OCI-LY7 (cell line): Measurements from ENCODE around the gene UGT1A10. TPM values are rescaled to one million over a fixed set of nuclear protein-coding genes. Genes with fewer than 3 reads are reported as not detected.

Experiments
- BruUV-seq: library from RNA; stranded (reverse); fragments of 400-500 nt; replicated peaks from 2 replicates; lab custom pipeline; 2021; lab: Mats Ljungman, UMichigan
- CTCF ChIA-PET: fragments of 300-600 bp; sonication (Branson Sonifier 250); formaldehyde crosslinking; loops from one replicate; lab custom pipeline; 2022; ENCODE audit warnings: antibody characterized with exemption; ENCODE audit not compliant: unreplicated experiment; lab: Charles Lee
- POLR2A ChIA-PET: fragments of 300-600 bp; sonication (Branson Sonifier 250); formaldehyde crosslinking; loops from one replicate; lab custom pipeline; 2022; ENCODE audit warnings: antibody characterized with exemption; lab: Charles Lee
- DNase-seq: peaks from one replicate; pipeline ENCODE4 v3.0.0-alpha.2; 2015; ENCODE audit warnings: low spot score
- H2AFZ ChIP-seq: fragments of 200-600 bp; sonication (generic), shearing (Covaris generic); 2 replicates; pipeline ENCODE4 v1.6.1; 2014; ENCODE audit warnings: mild to moderate bottlenecking, antibody characterized with exemption, low read length, moderate library complexity
- H3K27ac ChIP-seq: fragments of 200-600 bp; sonication (generic); 2 replicates; pipeline ENCODE4 v1.5.1; 2014; ENCODE audit warnings: mixed run types, low read depth, mild to moderate bottlenecking, moderate library complexity, low read length, inconsistent platforms; ENCODE audit not compliant: poor library complexity, severe bottlenecking
- H3K36me3 ChIP-seq: fragments of 200-600 bp; sonication (generic); 2 replicates; pipeline ENCODE4 v1.6.1; 2014; ENCODE audit warnings: mild to moderate bottlenecking, antibody characterized with exemption, low read length, moderate library complexity, mixed read lengths; ENCODE audit not compliant: insufficient read depth
- H3K4me1 ChIP-seq: fragments of 200-600 bp; sonication (generic); 2 replicates; pipeline ENCODE4 v1.5.1; 2014; ENCODE audit warnings: mild to moderate bottlenecking, low read length; ENCODE audit not compliant: insufficient read depth, poor library complexity, severe bottlenecking
- H3K4me2 ChIP-seq: fragments of 200-600 bp; sonication (generic); 2 replicates; pipeline ENCODE4 v1.6.1; 2014; ENCODE audit warnings: mild to moderate bottlenecking, low read length
- H3K4me3 ChIP-seq: fragments of 200-600 bp; sonication (generic); 2 replicates; pipeline ENCODE4 v1.5.1; 2014; ENCODE audit warnings: mild to moderate bottlenecking, low read depth, low read length; ENCODE audit not compliant: poor library complexity, severe bottlenecking
- H3K79me2 ChIP-seq: fragments of 200-600 bp; sonication (generic); 2 replicates; pipeline ENCODE4 v1.6.1; 2016; ENCODE audit warnings: low read depth, mild to moderate bottlenecking, low read length, moderate library complexity, mixed read lengths; ENCODE audit not compliant: insufficient read depth
- H3K9me2 ChIP-seq: fragments of 200-600 bp; sonication (generic); 2 replicates; pipeline ENCODE4 v1.6.1; 2016; ENCODE audit warnings: mild to moderate bottlenecking, low read length, mixed read lengths; ENCODE audit not compliant: insufficient read depth
- H3K9me3 ChIP-seq: fragments of 200-600 bp; sonication (generic); 2 replicates; pipeline ENCODE4 v1.6.1; 2014; ENCODE audit warnings: mild to moderate bottlenecking, mixed run types, low read length, mixed read lengths
- H4K20me1 ChIP-seq: fragments of 200-600 bp; sonication (generic); 2 replicates; pipeline ENCODE4 v1.6.1; 2014; ENCODE audit warnings: mild to moderate bottlenecking, antibody characterized with exemption, low read length, moderate library complexity, mixed read lengths; ENCODE audit not compliant: insufficient read depth
- CTCF ChIP-seq: fragments of 200-600 bp; sonication (generic); conservative IDR thresholded peaks from 2 replicates; pipeline ENCODE4 v1.5.1; 2014; ENCODE audit warnings: mild to moderate bottlenecking, antibody characterized with exemption, low read length, moderate library complexity, mixed read lengths
- EZH2phosphoT487 ChIP-seq: fragments of 200-600 bp; sonication (generic); IDR thresholded peaks from 2 replicates; pipeline ENCODE4 v1.6.1; 2018; ENCODE audit warnings: low read depth, borderline replicate concordance, mild to moderate bottlenecking, mixed run types, antibody characterized with exemption, low read length, moderate library complexity, mixed read lengths
- intact Hi-C: fragments of 100-400 bp; cut with micrococcal nuclease; formaldehyde crosslinking; loops from one replicate; pipeline ENCODE4 v1.10.0; 2022; ENCODE audit not compliant: unreplicated experiment
- total RNA-seq, 2 experiments: library from RNA; depleted of rRNA in 1 of 2; stranded (reverse); fragments of >200 nt in 1 of 2; shearing (Covaris generic) in 1 of 2; gene quantifications; 2 replicates each; pipeline ENCODE4 v1.2.3, GENCODE V29; 2014 to 2022

The UGT1A10 gene
- total RNA-seq, 2 experiments from 2014 or later = not detected

DNA sequence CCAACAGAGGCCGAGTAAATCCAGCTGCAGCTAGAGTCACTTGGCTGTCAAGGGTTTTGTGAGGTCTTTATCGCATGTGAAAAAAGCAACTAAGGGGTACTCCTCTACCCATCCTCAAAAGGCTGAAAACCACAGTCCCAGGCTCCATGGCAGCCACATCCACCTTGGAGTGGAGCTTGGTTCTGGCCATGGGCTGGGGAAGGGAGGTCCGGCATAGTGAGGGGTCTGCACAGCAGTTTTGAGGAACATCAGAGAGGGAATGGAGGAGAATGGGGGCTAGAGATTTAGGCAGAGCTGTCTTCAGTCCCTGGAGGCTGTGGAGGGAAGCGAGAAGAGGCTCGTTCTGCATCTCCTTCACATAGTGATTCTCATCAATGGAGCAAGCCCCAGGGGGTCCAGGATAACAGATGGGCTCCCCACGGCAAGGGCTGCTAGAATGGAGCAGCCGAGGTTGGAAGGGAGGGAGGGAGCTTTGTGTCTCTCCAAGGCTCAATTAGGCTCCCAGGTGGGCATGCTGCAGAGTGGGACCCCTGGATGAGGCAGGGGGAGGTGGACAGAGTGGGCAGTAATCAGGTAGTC, 162.9 kb downstream of the UGT1A10 start:
- intact Hi-C loops = no loop called here
- no peaks in the 10 kb centered on the region for H3K9me3 ChIP-seq
- H3K36me3 ChIP-seq = no peaks in the 10 kb centered on the region
- no peak overlapping the region for H2AFZ ChIP-seq
- no peak overlapping the region for H3K4me2 ChIP-seq
- TF ChIP-seq CTCF = no peak
- TF ChIP-seq EZH2phosphoT487 = no peak
- peaks cover 11% of the 10 kb centered on the region for H3K4me1 ChIP-seq
- DNase-seq = no peak
- no peaks in the 10 kb centered on the region for H3K9me2 ChIP-seq
- CTCF ChIA-PET = interaction anchor here (0.5 kb wide), 1 partner anchor 788 kb away, joined by 3 read pairs; no protein-coding TSS in a partner anchor
- POLR2A ChIA-PET = interaction anchor here (0.5 kb wide), 1 partner anchor 170 kb away, joined by 3 read pairs; no protein-coding TSS in a partner anchor
- no peaks in the 10 kb centered on the region for H4K20me1 ChIP-seq
- BruUV-seq = no TSS peak
- H3K4me3 ChIP-seq = no peak overlapping the region
- H3K79me2 ChIP-seq = no peaks in the 10 kb centered on the region
- H3K27ac ChIP-seq = no peak overlapping the region

- H3K9me2 ChIP-seq = no peaks in the 10 kb centered on the region
- no peaks in the 10 kb centered on the region for H4K20me1 ChIP-seq
- H3K27ac ChIP-seq = no peak overlapping the region
- no peak overlapping the region for H2AFZ ChIP-seq
- no TSS peak for BruUV-seq
- ChIA-PET POLR2A (interaction anchor here (0.5 kb wide), 1 partner anchor 170 kb away, joined by 3 read pairs; no protein-coding TSS in a partner anchor), CTCF (no interaction called here)
- H3K4me3 ChIP-seq = no peak overlapping the region
- H3K79me2 ChIP-seq = no peaks in the 10 kb centered on the region
- peaks cover 11% of the 10 kb centered on the region for H3K4me1 ChIP-seq
- H3K9me3 ChIP-seq = no peaks in the 10 kb centered on the region
- no peaks in the 10 kb centered on the region for H3K36me3 ChIP-seq
- intact Hi-C loops = no loop called here
- DNase-seq = no peak
- H3K4me2 ChIP-seq = no peak overlapping the region
- no peak for TF ChIP-seq CTCF
- TF ChIP-seq EZH2phosphoT487 = no peak
Observed at GRCh38 chr2:233799716-233800115, 163.5 kb downstream of the UGT1A10 start.

DNA sequence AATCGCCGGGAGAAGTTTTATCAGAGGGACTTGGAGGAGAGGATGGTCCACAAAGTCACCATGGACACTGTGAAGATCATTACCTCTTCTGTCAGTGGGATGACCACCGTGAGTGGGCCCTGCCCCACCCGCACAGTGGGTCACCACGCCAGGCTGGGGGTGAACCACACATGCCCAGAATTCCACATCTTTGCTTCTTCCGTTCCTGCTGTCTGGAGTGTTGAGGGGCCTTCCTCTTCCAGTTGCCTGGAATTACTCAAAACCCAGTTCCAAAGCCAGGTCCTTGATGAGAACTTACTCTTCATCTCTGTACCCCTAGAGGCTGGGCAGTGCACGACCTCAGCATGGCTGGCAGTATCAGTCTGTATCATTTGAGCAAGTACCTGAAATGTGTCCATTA, 164.0 kb downstream of the UGT1A10 start:
- POLR2A ChIA-PET = no interaction called here
- no peak overlapping the region for H3K4me3 ChIP-seq
- no peak for DNase-seq
- H2AFZ ChIP-seq = no peak overlapping the region
- CTCF ChIA-PET = no interaction called here
- BruUV-seq = no TSS peak
- TF ChIP-seq EZH2phosphoT487 = no peak
- no peak for TF ChIP-seq CTCF
- intact Hi-C loops = no loop called here
- H3K4me1 ChIP-seq = peaks cover 11% of the 10 kb centered on the region
- H3K9me3 ChIP-seq = no peaks in the 10 kb centered on the region
- H3K9me2 ChIP-seq = no peaks in the 10 kb centered on the region
- no peaks in the 10 kb centered on the region for H3K79me2 ChIP-seq
- H3K36me3 ChIP-seq = no peaks in the 10 kb centered on the region
- no peak overlapping the region for H3K27ac ChIP-seq
- H3K4me2 ChIP-seq = no peak overlapping the region
- H4K20me1 ChIP-seq = no peaks in the 10 kb centered on the region
